Panc1 (cell line): Measurements from ENCODE around the gene CYP8B1.

ENCODE experiments used
- CTCF ChIP-seq: fragments of 450-650 bp; IDR thresholded peaks from 2 replicates; pipeline ENCODE4 v1.5.1; 2017; ENCODE audit warnings: mild to moderate bottlenecking
- POLR2AphosphoS5 ChIP-seq: IDR thresholded peaks from 2 replicates; pipeline ENCODE4 v1.6.1; 2012; ENCODE audit warnings: mild to moderate bottlenecking, low read depth, low read length, moderate library complexity
- REST ChIP-seq, 2 experiments: IDR thresholded peaks; 2 replicates each; pipeline ENCODE4 v1.6.1; 2011 to 2012; ENCODE audit warnings: low read depth in 2 of 2, control low read depth in 1 of 2, low read length in 1 of 2, mild to moderate bottlenecking in 1 of 2, moderate library complexity in 1 of 2; ENCODE audit not compliant: insufficient read depth in 1 of 2
- SIN3A ChIP-seq: IDR thresholded peaks from 2 replicates; pipeline ENCODE4 v1.6.1; 2012; ENCODE audit warnings: low read depth, mild to moderate bottlenecking, low read length, moderate library complexity, borderline replicate concordance; ENCODE audit not compliant: insufficient read depth
- TCF7L2 ChIP-seq: IDR thresholded peaks from 2 replicates; pipeline ENCODE4 v1.6.1; 2011; ENCODE audit warnings: mild to moderate bottlenecking, low read depth, low read length, inconsistent platforms

GRCh38 chr3:42880601-42881451, 5.1 kb upstream of the CYP8B1 start:
- TF ChIP-seq CTCF (peak; percentile 86), REST (IDR thresholded peaks at IDR 0.05; ENCODE audit: insufficient read depth in 1 of 2, low read depth in 2 of 2, low read length in 1 of 2) (no peak), POLR2AphosphoS5 (no peak), TCF7L2 (no peak), SIN3A (no peak)
